MCF 10A (cell line): ENCODE measurements around the gene PELO. TPM values are rescaled to one million over a fixed set of nuclear protein-coding genes. Genes with fewer than 3 reads are reported as not detected.

Experiments
- BruUV-seq: library from RNA; stranded (reverse); fragments of 400-500 nt; replicated peaks from 2 replicates; lab custom pipeline; 2021; lab: Mats Ljungman, UMichigan
- CTCF ChIA-PET: fragments of 300-600 bp; sonication (Branson Sonifier 250); formaldehyde crosslinking; extraction: SDS; loops from one replicate; lab custom pipeline; 2021; ENCODE audit warnings: antibody characterized with exemption, inconsistent platforms; lab: Yijun Ruan, JAX
- POLR2A ChIA-PET: fragments of 300-600, 350-650 bp; sonication (Branson Sonifier 250); formaldehyde crosslinking; extraction: SDS; loops from one replicate; lab custom pipeline; 2020; ENCODE audit warnings: antibody characterized with exemption, inconsistent platforms; lab: Yijun Ruan, JAX
- DNase-seq: peaks from one replicate; pipeline ENCODE4 v3.0.0-alpha.2; 2018; ENCODE audit not compliant: unreplicated experiment
- H3K27ac Mint-ChIP-seq: one replicate; pipeline ENCODE4 v1.8.0; 2022; ENCODE audit warnings: mild to moderate bottlenecking, low read depth, mixed read lengths; ENCODE audit not compliant: unreplicated experiment
- H3K27me3 Mint-ChIP-seq: one replicate; pipeline ENCODE4 v1.8.0; 2022; ENCODE audit warnings: mixed read lengths; ENCODE audit not compliant: insufficient read depth, unreplicated experiment
- H3K36me3 Mint-ChIP-seq: one replicate; pipeline ENCODE4 v1.8.0; 2022; ENCODE audit warnings: mild to moderate bottlenecking, moderate library complexity, mixed read lengths; ENCODE audit not compliant: insufficient read depth, unreplicated experiment
- H3K4me1 Mint-ChIP-seq: one replicate; pipeline ENCODE4 v1.8.0; 2022; ENCODE audit warnings: mixed read lengths; ENCODE audit not compliant: insufficient read depth, unreplicated experiment
- H3K4me3 Mint-ChIP-seq: one replicate; pipeline ENCODE4 v1.8.0; 2022; ENCODE audit warnings: mild to moderate bottlenecking, moderate library complexity, mixed read lengths; ENCODE audit not compliant: unreplicated experiment
- H3K9me3 Mint-ChIP-seq: one replicate; pipeline ENCODE4 v1.8.0; 2022; ENCODE audit warnings: mixed read lengths; ENCODE audit not compliant: unreplicated experiment
- CTCF ChIP-seq: fragments of 200-600 bp; IDR thresholded peaks from one replicate; pipeline ENCODE4 v1.8.0; 2022; ENCODE audit warnings: antibody characterized with exemption, mild to moderate bottlenecking; ENCODE audit not compliant: unreplicated experiment
- intact Hi-C: fragments of 100-400 bp; cut with micrococcal nuclease; formaldehyde crosslinking; loops from 2 replicates; pipeline ENCODE4 v1.14.1; 2022
- total RNA-seq: library from RNA; stranded (reverse); gene quantifications from 2 replicates; pipeline ENCODE4 v1.2.3, GENCODE V29; 2022

Gene PELO
- total RNA-seq, 1 experiment from 2014 or later, result 22.5 TPM

DNA sequence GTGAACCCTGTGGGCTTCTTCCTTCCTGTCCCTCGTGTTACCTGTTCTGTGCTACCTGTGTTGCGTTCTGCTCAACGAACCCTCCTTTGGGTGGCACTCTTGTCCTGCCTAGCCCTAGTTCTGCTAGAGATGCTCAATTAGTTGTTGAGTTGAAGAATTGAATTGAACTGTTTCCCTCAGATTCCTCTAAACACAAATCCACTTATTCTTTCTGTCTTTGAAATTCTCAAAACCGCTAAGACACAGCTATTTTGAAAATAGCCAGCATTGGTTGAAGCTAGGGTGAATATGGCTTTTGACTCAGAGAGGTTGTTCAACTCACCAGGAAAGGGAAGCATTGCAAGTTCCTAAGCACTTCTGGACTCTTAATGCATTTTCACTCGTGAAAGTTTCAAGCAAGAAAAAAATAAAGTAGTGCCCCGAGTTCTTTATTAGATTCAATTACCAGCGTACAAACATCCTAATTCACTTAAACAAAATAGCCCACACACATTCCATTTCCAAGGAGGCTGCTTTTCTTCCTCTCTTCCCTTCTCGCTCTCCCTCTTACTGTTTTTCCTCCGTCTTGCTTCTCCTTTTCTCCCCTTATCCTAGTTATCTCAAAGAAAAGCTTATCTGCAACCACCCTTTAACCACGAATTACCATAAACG is 642 bp upstream of the PELO start:
- DNase-seq, result peak; percentile 70
- no TSS peak for BruUV-seq
- H3K27ac Mint-ChIP-seq, result no peak overlapping the region

GRCh38 chr5:52788505-52788821 is 747 bp downstream of the PELO start:
- CTCF ChIA-PET, result interaction anchor here (0.6 to 2.5 kb wide), 11 partner anchors 7 to 1499 kb away, joined by 3 to 18 read pairs (median 6); no protein-coding TSS in a partner anchor
- intact Hi-C loops, result loop anchor here (1.0 to 10.0 kb wide), 3 partner anchors 95 to 309 kb away; partner anchors contain the start of gene ITGA2

More for the DNA sequence above, 642 bp upstream of the PELO start:
- peaks cover 28% of the 10 kb centered on the region for H3K4me1 Mint-ChIP-seq
- H3K36me3 Mint-ChIP-seq, result no peaks in the 10 kb centered on the region
- H3K4me3 Mint-ChIP-seq, result peak overlapping the region; percentile 94
- ChIA-PET CTCF (interaction anchor here (0.6 to 2.2 kb wide), 26 partner anchors 8 to 1132 kb away, joined by 3 to 18 read pairs (median 4); no protein-coding TSS in a partner anchor), POLR2A (interaction anchor here (1.0 to 2.4 kb wide), 2 partner anchors 13 to 311 kb away, joined by 4 to 30 read pairs; no protein-coding TSS in a partner anchor)
- TF ChIP-seq CTCF, result peak; percentile 28
- intact Hi-C loops, result loop anchor here (1.0 to 10.0 kb wide), 4 partner anchors 12 to 310 kb away; partner anchors contain the start of gene ITGA2
- H3K27me3 Mint-ChIP-seq, result no peaks in the 10 kb centered on the region
- no peaks in the 10 kb centered on the region for H3K9me3 Mint-ChIP-seq

GRCh38 chr5:52789378-52789777 is 1.7 kb downstream of the PELO start:
- H3K4me1 Mint-ChIP-seq, result peaks cover 21% of the 10 kb centered on the region
- no peaks in the 10 kb centered on the region for H3K27me3 Mint-ChIP-seq
- no peak for DNase-seq
- H3K4me3 Mint-ChIP-seq, result no peak overlapping the region
- BruUV-seq, result no TSS peak
- intact Hi-C loops, result loop anchor here (5.0 to 10.0 kb wide), 2 partner anchors 195 to 308 kb away; partner anchors contain the start of gene ITGA2
- no peaks in the 10 kb centered on the region for H3K36me3 Mint-ChIP-seq
- TF ChIP-seq CTCF, result no peak
- ChIA-PET CTCF (interaction anchor here (0.6 to 2.5 kb wide), 8 partner anchors 10 to 688 kb away, joined by 3 to 12 read pairs (median 4); no protein-coding TSS in a partner anchor), POLR2A (interaction anchor here (0.6 to 3.2 kb wide), 2 partner anchors 10 to 320 kb away, joined by 3 to 34 read pairs; partner anchors contain the start of gene MOCS2)
- no peaks in the 10 kb centered on the region for H3K9me3 Mint-ChIP-seq
- H3K27ac Mint-ChIP-seq, result no peak overlapping the region

More at GRCh38 chr5:52788505-52788821, 747 bp downstream of the PELO start:
- no peak for TF ChIP-seq CTCF
- POLR2A ChIA-PET, result interaction anchor here (1.2 to 2.4 kb wide), 2 partner anchors 12 to 121 kb away, joined by 3 to 30 read pairs; no protein-coding TSS in a partner anchor
- no TSS peak for BruUV-seq
- Mint-ChIP-seq H3K4me3 (peak overlapping the region; percentile 94), H3K27ac (no peak overlapping the region), H3K4me1 (peaks cover 25% of the 10 kb centered on the region), H3K27me3 (no peaks in the 10 kb centered on the region), H3K9me3 (no peaks in the 10 kb centered on the region), H3K36me3 (no peaks in the 10 kb centered on the region)
- DNase-seq, result no peak

DNA sequence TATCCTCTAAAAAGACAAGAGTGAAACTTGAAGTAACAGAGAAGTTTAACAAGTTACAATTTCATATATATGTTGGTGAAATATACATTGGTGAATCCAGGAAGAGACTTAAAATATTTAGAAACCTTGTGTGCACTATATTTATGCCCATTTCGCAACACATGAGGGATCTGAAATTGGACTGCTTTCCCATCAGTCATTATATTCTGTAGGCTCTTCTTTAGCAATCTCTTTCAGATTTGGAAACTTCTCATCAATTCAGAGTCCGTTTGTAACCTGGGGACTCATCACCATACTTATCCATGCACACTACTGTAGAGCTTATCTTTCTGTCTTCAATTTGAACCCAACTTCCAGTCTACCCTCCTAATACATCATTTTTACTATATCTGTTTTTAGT is 2.1 kb downstream of the PELO start:
- no peak overlapping the region for H3K27ac Mint-ChIP-seq
- no peak overlapping the region for H3K4me3 Mint-ChIP-seq
- H3K4me1 Mint-ChIP-seq, result peaks cover 21% of the 10 kb centered on the region
- intact Hi-C loops, result loop anchor here (5.0 to 10.0 kb wide), 2 partner anchors 195 to 307 kb away; partner anchors contain the start of gene ITGA2
- POLR2A ChIA-PET, result interaction anchor here (0.6 to 3.2 kb wide), 3 partner anchors 9 to 320 kb away, joined by 3 to 34 read pairs (median 3); partner anchors contain the start of gene MOCS2
- no TSS peak for BruUV-seq
- no peaks in the 10 kb centered on the region for H3K9me3 Mint-ChIP-seq
- TF ChIP-seq CTCF, result no peak
- H3K36me3 Mint-ChIP-seq, result no peaks in the 10 kb centered on the region
- CTCF ChIA-PET, result interaction anchor here (0.6 to 2.5 kb wide), 4 partner anchors 10 to 687 kb away, joined by 3 to 12 read pairs (median 5); no protein-coding TSS in a partner anchor
- no peak for DNase-seq
- H3K27me3 Mint-ChIP-seq, result no peaks in the 10 kb centered on the region
